ENCODE results near the gene MED28.

Gene MED28

GRCh38 chr4:17587094-17587822, 27.2 kb upstream of the MED28 start:
- TF ChIP-seq JUND (IDR thresholded peaks at IDR 0.05; ENCODE audit: low read depth) = no peak
- DNase-seq (ENCODE audit: low read depth in 1 of 2, low spot score in 1 of 2) = no peak
- in situ Hi-C loops (cut with HindIII; ENCODE audit: low pct_unique_long_range_greater_than_20kb, low sequenced_read_pairs) = no loop called here

GRCh38 chr4:17589355-17589754, 25.1 kb upstream of the MED28 start:
- DNase-seq (ENCODE audit: low read depth in 1 of 2, low spot score in 1 of 2) = no peak
- in situ Hi-C loops (cut with HindIII; ENCODE audit: low pct_unique_long_range_greater_than_20kb, low sequenced_read_pairs) = no loop called here
- TF ChIP-seq JUND (IDR thresholded peaks at IDR 0.05; ENCODE audit: low read depth) = no peak

DNA sequence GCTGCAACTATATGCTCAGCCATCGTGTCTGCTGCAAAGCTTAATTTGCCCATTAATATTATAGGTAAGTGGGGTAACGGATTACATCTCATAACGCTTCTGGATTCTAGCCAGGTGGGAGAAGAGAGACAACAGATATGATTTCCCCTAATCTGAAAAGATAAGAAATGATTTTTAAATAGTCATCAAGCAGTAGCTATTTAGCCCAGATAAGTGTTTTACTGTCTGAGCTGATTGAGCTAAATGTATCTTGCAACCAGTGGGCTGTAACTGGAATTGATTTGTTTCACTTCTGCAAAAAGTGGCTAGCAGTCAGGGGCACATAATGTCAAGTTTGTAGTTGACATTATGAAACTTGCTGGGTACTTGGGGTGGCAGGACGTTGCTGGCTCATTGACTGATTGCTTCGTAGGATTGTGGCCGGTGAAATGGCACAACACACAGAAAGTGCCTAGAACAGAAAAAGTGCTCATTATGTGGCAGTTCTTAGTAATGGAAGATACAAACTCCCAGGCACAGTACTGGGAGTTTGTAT, 18.9 kb upstream of the MED28 start:
- in situ Hi-C loops (cut with HindIII; ENCODE audit: low pct_unique_long_range_greater_than_20kb, low sequenced_read_pairs) = no loop called here
- no peak for TF ChIP-seq JUND (IDR thresholded peaks at IDR 0.05; ENCODE audit: low read depth)
- no peak for DNase-seq (ENCODE audit: low read depth in 1 of 2, low spot score in 1 of 2)

GRCh38 chr4:17597517-17597916, 16.9 kb upstream of the MED28 start:
- TF ChIP-seq JUND (IDR thresholded peaks at IDR 0.05; ENCODE audit: low read depth) = no peak
- peak; percentile 19 to 72 for DNase-seq (ENCODE audit: low read depth in 1 of 2, low spot score in 1 of 2)
- in situ Hi-C loops (cut with HindIII; ENCODE audit: low pct_unique_long_range_greater_than_20kb, low sequenced_read_pairs) = no loop called here

- TF ChIP-seq JUND (IDR thresholded peaks at IDR 0.05; ENCODE audit: low read depth) = no peak
- in situ Hi-C loops (cut with HindIII; ENCODE audit: low pct_unique_long_range_greater_than_20kb, low sequenced_read_pairs) = no loop called here
- no peak for DNase-seq (ENCODE audit: low read depth in 1 of 2, low spot score in 1 of 2)
Observed at GRCh38 chr4:17599826-17600225, 14.6 kb upstream of the MED28 start.

DNA sequence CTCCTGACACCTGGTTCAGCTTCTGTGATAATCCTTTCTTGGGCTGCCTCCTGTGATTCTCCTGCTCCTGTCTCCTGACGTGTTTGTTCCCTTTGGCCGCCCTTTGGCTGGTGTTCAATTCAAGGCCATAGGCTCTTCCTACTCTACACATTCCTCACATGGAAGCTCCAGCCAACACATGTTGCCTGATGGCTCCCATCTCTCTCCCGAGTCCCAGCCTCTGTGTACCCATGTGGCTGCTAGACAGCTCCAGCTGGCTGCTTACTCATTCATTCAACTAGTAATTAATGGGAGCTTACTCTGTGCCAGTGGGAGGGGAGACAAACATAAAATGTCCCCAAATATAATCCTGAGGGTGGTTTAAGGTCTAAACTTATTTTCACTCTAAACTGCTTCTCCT, 9.2 kb upstream of the MED28 start:
- TF ChIP-seq JUND (IDR thresholded peaks at IDR 0.05; ENCODE audit: low read depth) = no peak
- no peak for DNase-seq (ENCODE audit: low read depth in 1 of 2, low spot score in 1 of 2)
- in situ Hi-C loops (cut with HindIII; ENCODE audit: low pct_unique_long_range_greater_than_20kb, low sequenced_read_pairs) = no loop called here

- no peak for TF ChIP-seq JUND (IDR thresholded peaks at IDR 0.05; ENCODE audit: low read depth)
- no peak for DNase-seq (ENCODE audit: low read depth in 1 of 2, low spot score in 1 of 2)
- in situ Hi-C loops (cut with HindIII; ENCODE audit: low pct_unique_long_range_greater_than_20kb, low sequenced_read_pairs) = no loop called here
Observed at GRCh38 chr4:17613761-17614415, 553 bp upstream of the MED28 start.

DNA sequence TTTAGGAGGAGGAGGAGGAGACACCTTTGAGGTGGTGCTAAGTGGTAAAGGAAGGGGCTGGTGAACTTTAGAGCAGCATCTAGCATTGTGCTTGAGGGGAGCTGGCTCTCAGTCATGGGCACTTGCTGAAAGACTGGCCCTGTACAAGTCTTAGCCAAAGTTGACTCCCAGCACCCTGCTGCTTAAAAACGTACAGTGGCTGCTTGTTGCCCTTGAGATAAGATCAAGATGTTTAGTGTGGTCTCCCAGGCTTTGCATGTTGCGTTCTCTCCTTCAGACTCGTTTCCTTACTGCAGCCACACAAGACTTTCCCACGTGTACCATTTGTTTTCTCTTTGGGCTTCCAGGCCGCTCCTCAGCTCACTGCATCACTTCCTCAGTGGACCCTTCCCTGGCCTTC, 1.8 kb downstream of the MED28 start:
- no peak for TF ChIP-seq JUND (IDR thresholded peaks at IDR 0.05; ENCODE audit: low read depth)
- in situ Hi-C loops (cut with HindIII; ENCODE audit: low pct_unique_long_range_greater_than_20kb, low sequenced_read_pairs) = no loop called here

DNA sequence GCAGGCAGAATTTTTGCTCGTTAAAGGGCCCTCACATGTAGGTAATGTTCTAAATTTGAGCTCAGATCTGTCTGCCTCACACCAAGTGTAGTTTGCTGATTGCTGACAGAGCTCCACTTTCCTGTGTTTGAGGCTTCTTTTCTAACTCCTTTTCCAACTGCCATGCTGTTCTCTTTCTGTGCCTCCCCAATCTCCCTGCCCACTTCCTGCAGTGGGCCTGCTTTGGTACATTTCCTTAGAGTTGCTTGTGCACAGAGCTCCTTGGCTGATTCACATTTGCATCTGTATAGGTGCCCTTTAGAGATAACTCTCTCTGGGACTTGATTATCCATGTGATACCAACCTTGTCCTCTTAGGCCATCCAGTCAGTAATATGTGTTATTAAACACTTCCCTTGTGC, 4.5 kb downstream of the MED28 start:
- in situ Hi-C loops (cut with HindIII; ENCODE audit: low pct_unique_long_range_greater_than_20kb, low sequenced_read_pairs) = no loop called here
- no peak for TF ChIP-seq JUND (IDR thresholded peaks at IDR 0.05; ENCODE audit: low read depth)
- DNase-seq (ENCODE audit: low read depth in 1 of 2, low spot score in 1 of 2) = no peak

More for the DNA sequence above, 1.8 kb downstream of the MED28 start:
- no peak for DNase-seq (ENCODE audit: low read depth in 1 of 2, low spot score in 1 of 2)

DNA sequence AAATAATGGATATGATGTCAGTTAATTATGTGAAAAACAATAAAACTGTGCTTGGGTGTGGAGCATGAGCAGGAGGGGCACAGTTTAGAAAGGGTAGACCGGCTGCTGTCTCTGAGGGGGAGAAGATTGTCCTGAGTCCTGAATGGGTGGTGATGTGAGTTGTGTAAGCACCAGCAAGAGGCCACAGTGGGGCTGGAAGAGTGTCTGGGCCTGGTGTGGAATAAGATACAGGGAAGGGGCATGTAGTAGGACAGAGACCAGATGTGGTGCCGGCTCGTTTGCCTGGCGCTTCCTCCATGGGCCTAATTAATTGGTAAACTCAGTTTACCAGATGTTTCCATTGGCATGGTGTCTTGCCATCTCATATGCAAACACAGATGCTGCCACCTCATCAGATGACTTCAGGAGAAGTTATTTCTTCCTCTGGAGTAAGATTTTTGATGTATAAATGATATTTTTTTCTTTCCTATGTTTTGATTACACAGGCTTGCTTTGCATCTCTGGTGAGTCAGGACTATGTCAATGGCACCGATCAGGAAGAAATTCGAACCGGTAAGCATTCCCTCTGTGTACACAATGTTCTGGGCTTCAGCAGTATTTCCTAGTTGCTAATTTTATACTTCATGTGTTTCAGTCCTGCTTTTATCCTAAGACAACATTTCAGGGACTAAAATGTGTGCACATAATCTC, 5.1 kb downstream of the MED28 start:
- TF ChIP-seq JUND (IDR thresholded peaks at IDR 0.05; ENCODE audit: low read depth) = no peak

GRCh38 chr4:17623451-17624001, 9.1 kb downstream of the MED28 start:
- no peak for DNase-seq (ENCODE audit: low read depth in 1 of 2, low spot score in 1 of 2)
- in situ Hi-C loops (cut with HindIII; ENCODE audit: low pct_unique_long_range_greater_than_20kb, low sequenced_read_pairs) = no loop called here
- no peak for TF ChIP-seq JUND (IDR thresholded peaks at IDR 0.05; ENCODE audit: low read depth)

More for the DNA sequence above, 5.1 kb downstream of the MED28 start:
- DNase-seq (ENCODE audit: low read depth in 1 of 2, low spot score in 1 of 2) = no peak
- in situ Hi-C loops (cut with HindIII; ENCODE audit: low pct_unique_long_range_greater_than_20kb, low sequenced_read_pairs) = no loop called here

- in situ Hi-C loops (cut with HindIII; ENCODE audit: low pct_unique_long_range_greater_than_20kb, low sequenced_read_pairs) = no loop called here
- no peak for DNase-seq (ENCODE audit: low read depth in 1 of 2, low spot score in 1 of 2)
- no peak for TF ChIP-seq JUND (IDR thresholded peaks at IDR 0.05; ENCODE audit: low read depth)
Observed at GRCh38 chr4:17624821-17625220, 10.4 kb downstream of the MED28 start.

DNA sequence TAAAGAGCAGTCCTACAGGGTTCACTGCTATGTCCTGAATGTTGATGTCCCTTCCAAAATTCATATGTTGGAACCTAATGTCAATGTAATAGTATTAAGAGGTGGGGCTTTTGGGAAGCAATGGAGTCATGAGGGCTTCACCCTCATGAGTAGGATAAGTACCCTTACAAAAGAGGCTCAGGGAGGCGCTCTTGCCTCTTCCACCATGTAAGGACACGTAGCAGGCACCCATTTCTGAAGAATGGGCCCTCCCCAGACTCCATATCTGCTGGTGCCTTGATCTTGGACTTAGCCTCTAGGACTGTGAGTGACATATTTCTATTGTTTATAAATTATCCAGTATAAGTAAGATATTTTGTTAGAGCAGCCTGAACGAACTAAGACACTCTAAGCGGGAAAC, 15.8 kb downstream of the MED28 start:
- no peak for DNase-seq (ENCODE audit: low read depth in 1 of 2, low spot score in 1 of 2)
- no peak for TF ChIP-seq JUND (IDR thresholded peaks at IDR 0.05; ENCODE audit: low read depth)
- in situ Hi-C loops (cut with HindIII; ENCODE audit: low pct_unique_long_range_greater_than_20kb, low sequenced_read_pairs) = no loop called here

All from T47D (cell line).